Measurements from ENCODE around the gene TOR3A. TPM values are rescaled to one million over a fixed set of nuclear protein-coding genes. Genes with fewer than 3 reads are reported as not detected.

TOR3A gene
- total and polyA plus RNA-seq, 2 of the 8 experiments (the other 6 are each of a cell fraction or from before 2014, with no cell fraction given) = 15.3 to 21.4 TPM

- no peak for DNase-seq (ENCODE audit: low read depth in 1 of 2, low spot score in 2 of 2)
- TF ChIP-seq MAFK (IDR thresholded peaks at IDR 0.05; ENCODE audit: low read depth, low read length) (no peak), PHF8 (conservative IDR thresholded peaks at IDR 0.05; ENCODE audit: low read depth, low read length) (no peak), JUN (IDR thresholded peaks at IDR 0.05; ENCODE audit: low read depth, low read length) (no peak)
- ChIA-PET POLR2A (ENCODE audit: partially characterized antibody) (no interaction called here), CTCF (ENCODE audit: partially characterized antibody) (interaction anchor here (0.6 to 3.4 kb wide), 2 partner anchors 10 to 11 kb away, joined by 3 to 11 read pairs; no protein-coding TSS in a partner anchor)
- no peak overlapping the region for H3K18ac ChIP-seq (ENCODE audit: extremely low read depth, low read length)
- no peak overlapping the region for H3K23ac ChIP-seq (ENCODE audit: insufficient read length)
- no peak overlapping the region for H3K9ac ChIP-seq (replicated peaks in 1 of 4; ENCODE audit: extremely low read depth in 1 of 4, low read depth in 3 of 4, low read length in 3 of 4)
- H3K27me3 ChIP-seq (replicated peaks in 1 of 4; ENCODE audit: control insufficient read depth in 3 of 4, extremely low read depth in 1 of 4, insufficient read depth in 3 of 4, low read length in 3 of 4) = no peaks in the 10 kb centered on the region
- WGBS, 2 experiments (ENCODE audit: extremely low coverage in 1 of 2, insufficient coverage in 1 of 2, insufficient read length in 1 of 2, insufficient replicate concordance in 2 of 2, low coverage in 1 of 2, low lambda C conversion rate in 2 of 2, missing lambda C conversion rate in 1 of 2) = 98% methylated on average over 3 of the region's 3 CpGs; no CpG with 5 or more reads in 1 of the 2 experiments
- H3K4me2 ChIP-seq (ENCODE audit: insufficient read depth in 1 of 2, low read depth in 2 of 2, low read length in 2 of 2) = no peak overlapping the region
- no peaks in the 10 kb centered on the region for H3K79me1 ChIP-seq (ENCODE audit: low read depth, low read length)
- peaks cover 6 to 33% (median 18%) of the 10 kb centered on the region in 4 experiments; a peak in 6 of 8 replicates for H3K36me3 ChIP-seq (ENCODE audit: control insufficient read depth in 2 of 4, insufficient read depth in 4 of 4, low read length in 3 of 4)
- H4K5ac ChIP-seq (ENCODE audit: insufficient read length, low read depth, low read length) = no peak overlapping the region
- H2BK12ac ChIP-seq (ENCODE audit: low read depth, low read length) = no peak overlapping the region
- no peak overlapping the region for H3K4me3 ChIP-seq (ENCODE audit: extremely low read depth in 1 of 4, insufficient read depth in 2 of 4, low read depth in 3 of 4, low read length in 4 of 4)
- no peak overlapping the region for H4K91ac ChIP-seq (replicated peaks; ENCODE audit: insufficient read length, low read length)
- H2AK5ac ChIP-seq (ENCODE audit: low read depth, low read length) = no peak overlapping the region
- peaks cover 0 to 2% (median 0%) of the 10 kb centered on the region in 4 experiments; a peak in 2 of 7 replicates for H3K4me1 ChIP-seq (replicated peaks in 1 of 4; ENCODE audit: control insufficient read depth in 3 of 4, insufficient read depth in 4 of 4, low read length in 3 of 4)
- no peaks in the 10 kb centered on the region; a peak in 1 of 4 replicates for H3K9me3 ChIP-seq (ENCODE audit: insufficient read depth in 2 of 2, low read depth in 1 of 2, low read length in 1 of 2)
- H2BK120ac ChIP-seq (replicated peaks; ENCODE audit: low read depth, low read length) = no peak overlapping the region
- no peak overlapping the region for H3K27ac ChIP-seq (ENCODE audit: low read depth, low read length)
- H4K8ac ChIP-seq (ENCODE audit: extremely low read depth, insufficient read depth, low read length) = no peak overlapping the region
- no peak overlapping the region for H2BK15ac ChIP-seq (ENCODE audit: low read length)
- no peak overlapping the region for H3K56ac ChIP-seq (replicated peaks; ENCODE audit: insufficient read length, low read depth, low read length)
- H2BK5ac ChIP-seq (ENCODE audit: low read depth, low read length) = no peak overlapping the region
- H3K79me2 ChIP-seq (ENCODE audit: control insufficient read depth in 1 of 2, insufficient read depth in 2 of 2, low read length in 2 of 2) = no peaks in the 10 kb centered on the region
- H2AFZ ChIP-seq (ENCODE audit: low read length) = no peak overlapping the region
- no peaks in the 10 kb centered on the region for H3K23me2 ChIP-seq (ENCODE audit: low read depth, low read length)
- no peak overlapping the region for H2BK20ac ChIP-seq (ENCODE audit: low read length)
- H3K14ac ChIP-seq (ENCODE audit: insufficient read length) = no peak overlapping the region
- peaks cover 0 to 1% of the 10 kb centered on the region in 2 experiments for H4K20me1 ChIP-seq (replicated peaks in 1 of 2; ENCODE audit: control insufficient read depth in 1 of 2, insufficient read depth in 2 of 2, low read length in 2 of 2)
- H3K4ac ChIP-seq (replicated peaks; ENCODE audit: insufficient read length, low read depth, low read length) = no peak overlapping the region
- FAIRE-seq = no peak
Observed at GRCh38 chr1:179115181-179115580, 33.3 kb downstream of the TOR3A start.

Data from H1 (cell line).